Activated CD8-positive, alpha-beta T cell treated with anti-CD3 and anti-CD28 coated beads, Interleukin-2, amount 10 ng/mL, durations not matched to agents 7 days and 5 days (primary cell): Measurements from ENCODE around the gene CELA2A. TPM values are rescaled to one million over a fixed set of nuclear protein-coding genes. Genes with fewer than 3 reads are reported as not detected.

ENCODE experiments used
- ATAC-seq: fragments of 150-1000 bp; cut with Tn5 transposase; one replicate; pipeline ENCODE4 v1.10.0; 2021; ENCODE audit warnings: moderate library complexity
- CTCF ChIA-PET: fragments of 350-600 bp; sonication (Branson Sonifier 250); formaldehyde crosslinking; loops from one replicate; lab custom pipeline; 2021; ENCODE audit warnings: antibody characterized with exemption; lab: Charles Lee
- POLR2A ChIA-PET: fragments of 350-600 bp; sonication (Branson Sonifier 250); formaldehyde crosslinking; loops from one replicate; lab custom pipeline; 2021; ENCODE audit warnings: antibody characterized with exemption; lab: Charles Lee
- DNase-seq: peaks from one replicate; pipeline ENCODE4 v3.0.0-alpha.2; 2020
- H3K27ac Mint-ChIP-seq: one replicate; pipeline ENCODE4 v1.8.0; 2021; ENCODE audit warnings: mild to moderate bottlenecking, mixed read lengths
- H3K27me3 Mint-ChIP-seq: one replicate; pipeline ENCODE4 v1.8.0; 2021; ENCODE audit warnings: low read depth, mixed read lengths
- H3K36me3 Mint-ChIP-seq: one replicate; pipeline ENCODE4 v1.8.0; 2021; ENCODE audit warnings: low read depth, mixed read lengths
- H3K4me1 Mint-ChIP-seq: one replicate; pipeline ENCODE4 v1.8.0; 2021; ENCODE audit warnings: low read depth, mixed read lengths
- H3K4me3 Mint-ChIP-seq: one replicate; pipeline ENCODE4 v1.8.0; 2021; ENCODE audit warnings: mild to moderate bottlenecking, mixed read lengths
- H3K9me3 Mint-ChIP-seq: one replicate; pipeline ENCODE4 v1.8.0; 2022; ENCODE audit warnings: mixed read lengths; ENCODE audit not compliant: insufficient read depth
- total RNA-seq, 2 experiments: library from RNA; stranded (reverse); gene quantifications; one replicate each; pipeline ENCODE4 v1.2.3, GENCODE V29; 2021

Gene CELA2A
- not detected for total RNA-seq

DNA sequence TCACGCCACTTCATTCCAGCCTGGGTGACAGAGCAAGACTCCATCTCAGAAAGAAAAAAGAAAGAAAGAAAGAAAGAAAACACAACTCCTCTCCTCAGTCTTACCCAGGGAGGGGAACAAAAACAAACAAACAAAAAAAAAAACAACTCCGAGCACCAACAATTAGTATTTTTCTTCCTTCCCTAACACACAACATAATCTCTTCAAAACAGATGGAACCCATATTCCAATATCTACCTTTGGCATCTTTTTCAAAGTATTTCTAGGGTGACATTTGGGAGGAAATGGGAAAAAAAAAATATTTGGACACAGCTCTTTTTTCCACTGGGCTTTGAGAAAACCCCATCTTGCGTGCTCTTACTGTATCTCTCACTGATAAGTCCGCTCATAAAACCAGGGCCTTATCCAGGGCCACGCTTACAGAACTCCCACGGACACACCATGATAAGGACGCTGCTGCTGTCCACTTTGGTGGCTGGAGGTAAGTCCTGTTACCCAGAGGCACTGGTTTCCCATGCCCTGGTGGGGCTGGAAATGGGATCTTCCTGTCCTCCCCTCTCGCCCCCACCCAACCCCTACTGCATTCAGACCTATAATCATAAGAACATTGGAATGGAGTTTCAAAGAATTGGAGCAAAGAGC, at the start of gene CELA2A:
Gene CELA2A (plus strand): TSS at position 420 of the 642 bp plus-strand sequence. CDS start 22 bp downstream, at position 442.
- CTCF ChIA-PET, result no interaction called here
- DNase-seq, result no peak
- Mint-ChIP-seq H3K36me3 (no peaks in the 10 kb centered on the region), H3K4me3 (no peak within 1 kb of the TSS), H3K27ac (no peak within 1 kb of the TSS), H3K27me3 (no peaks in the 10 kb centered on the region), H3K4me1 (no peaks in the 10 kb centered on the region), H3K9me3 (no peaks in the 10 kb centered on the region)
- POLR2A ChIA-PET, result no interaction called here
- no peak for ATAC-seq

DNA sequence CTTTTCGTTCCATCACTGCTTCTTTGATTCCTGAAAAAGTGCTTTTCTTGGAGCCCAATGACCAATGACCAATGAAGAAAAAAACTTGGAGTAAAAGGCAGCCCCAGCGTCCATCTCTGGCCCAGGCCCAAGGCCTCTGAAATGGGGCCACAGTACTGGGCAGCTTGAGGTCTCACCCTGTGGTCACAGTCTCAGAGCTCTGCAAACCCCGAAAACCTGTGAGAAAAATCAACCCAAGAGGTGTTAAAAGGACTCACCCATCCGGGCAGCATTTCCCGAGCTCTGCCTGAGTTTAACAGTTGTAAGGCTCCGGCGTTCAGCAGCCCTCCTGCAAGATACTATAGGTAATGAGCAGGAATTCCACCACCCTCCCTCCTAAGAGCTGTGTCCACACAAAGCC, 49.0 kb upstream of the CELA2A start:
- Mint-ChIP-seq H3K9me3 (no peaks in the 10 kb centered on the region), H3K27me3 (peaks cover 30% of the 10 kb centered on the region), H3K4me3 (no peak overlapping the region), H3K36me3 (peaks cover 13% of the 10 kb centered on the region), H3K4me1 (peaks cover 25% of the 10 kb centered on the region), H3K27ac (no peak overlapping the region)
- DNase-seq (no peak), ATAC-seq (no peak)
- ChIA-PET CTCF (interaction anchor here (1.2 to 1.3 kb wide), 3 partner anchors 9 to 84 kb away, joined by 3 to 5 read pairs (median 3); no protein-coding TSS in a partner anchor), POLR2A (no interaction called here)

DNA sequence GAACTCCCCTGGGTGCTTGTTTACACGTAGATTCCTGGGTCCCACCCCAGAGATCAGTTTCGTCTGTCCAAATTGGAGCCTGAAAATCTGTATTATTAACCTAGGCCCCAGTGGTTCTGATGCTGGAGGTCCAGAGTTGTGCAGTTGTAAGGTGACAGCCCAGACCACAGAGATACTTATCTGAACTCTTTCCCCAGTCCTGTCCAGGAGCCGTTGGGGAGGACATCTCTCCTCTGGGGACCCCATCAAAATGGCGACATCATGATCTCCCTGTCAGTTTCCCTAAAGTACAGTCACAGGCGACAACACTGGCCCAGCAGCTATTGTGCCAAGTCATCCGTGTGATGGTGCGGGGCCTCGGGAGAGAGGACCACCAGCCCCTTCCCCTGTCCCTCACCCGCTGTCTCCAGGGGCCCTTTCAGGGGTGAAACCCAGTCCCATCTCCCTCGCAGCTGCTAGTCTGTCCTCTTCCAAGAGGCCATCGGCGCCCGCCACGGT, 47.6 kb upstream of the CELA2A start:
- Mint-ChIP-seq H3K9me3 (no peaks in the 10 kb centered on the region), H3K27me3 (peaks cover 30% of the 10 kb centered on the region), H3K27ac (no peak overlapping the region), H3K4me3 (peak overlapping the region; percentile 64), H3K4me1 (peaks cover 28% of the 10 kb centered on the region), H3K36me3 (peaks cover 21% of the 10 kb centered on the region)
- no peak for DNase-seq
- no peak for ATAC-seq
- CTCF ChIA-PET, result no interaction called here
- POLR2A ChIA-PET, result interaction anchor here (1.4 kb wide), 1 partner anchor 62 kb away, joined by 5 read pairs; no protein-coding TSS in a partner anchor

DNA sequence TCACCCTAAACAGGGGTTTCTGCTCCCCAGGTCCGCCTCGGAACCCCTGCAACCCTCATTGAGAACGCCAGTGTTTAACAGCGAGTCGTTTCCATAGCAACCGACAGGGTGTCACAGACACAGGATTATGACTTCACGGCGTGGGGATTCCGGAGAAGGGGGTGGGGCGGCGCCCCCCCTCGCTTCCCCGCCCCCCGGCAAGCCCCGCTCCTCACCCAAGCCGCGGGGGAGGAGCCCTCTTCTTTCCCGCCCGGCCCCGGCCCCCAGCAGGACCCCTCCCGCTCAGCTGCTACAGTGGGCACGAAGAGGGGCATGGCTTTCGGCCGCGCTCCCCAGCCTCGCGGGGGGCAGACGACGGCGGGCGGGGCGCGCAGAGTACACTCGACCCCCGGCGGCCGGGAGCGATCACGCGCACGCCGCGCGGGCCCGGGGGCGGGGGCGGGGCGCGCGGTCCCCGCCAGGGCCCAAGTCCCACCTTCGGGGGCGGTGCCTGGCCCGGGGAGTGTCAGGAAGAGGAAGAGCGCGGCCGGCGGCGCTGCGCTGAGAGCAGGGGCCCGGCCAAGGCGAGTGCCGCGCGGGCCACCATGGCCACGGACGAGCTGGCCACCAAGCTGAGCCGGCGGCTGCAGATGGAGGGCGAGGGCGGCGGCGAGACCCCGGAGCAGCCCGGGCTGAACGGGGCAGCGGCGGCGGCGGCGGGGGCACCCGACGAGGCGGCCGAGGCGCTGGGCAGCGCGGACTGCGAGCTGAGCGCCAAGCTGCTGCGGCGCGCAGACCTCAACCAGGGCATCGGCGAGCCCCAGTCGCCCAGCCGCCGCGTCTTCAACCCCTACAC, 46.9 kb upstream of the CELA2A start, which contains the start of gene EFHD2:
Gene EFHD2 (plus strand): TSS at position 501 of the 835 bp plus-strand sequence. CDS start 84 bp downstream, at position 585.
- Mint-ChIP-seq H3K4me1 (peaks cover 34% of the 10 kb centered on the region), H3K27me3 (peaks cover 28% of the 10 kb centered on the region), H3K9me3 (no peaks in the 10 kb centered on the region), H3K4me3 (peak within 1 kb of the TSS; percentile 89), H3K27ac (peak within 1 kb of the TSS; percentile 89), H3K36me3 (peaks cover 27% of the 10 kb centered on the region)
- POLR2A ChIA-PET, result interaction anchor here (0.6 to 1.4 kb wide), 2 partner anchors 63 to 313 kb away, joined by 5 read pairs; no protein-coding TSS in a partner anchor
- DNase-seq (peak; percentile 86), ATAC-seq (peak; percentile 86)
- CTCF ChIA-PET, result interaction anchor here (1.1 kb wide), 1 partner anchor 86 kb away, joined by 3 read pairs; no protein-coding TSS in a partner anchor

DNA sequence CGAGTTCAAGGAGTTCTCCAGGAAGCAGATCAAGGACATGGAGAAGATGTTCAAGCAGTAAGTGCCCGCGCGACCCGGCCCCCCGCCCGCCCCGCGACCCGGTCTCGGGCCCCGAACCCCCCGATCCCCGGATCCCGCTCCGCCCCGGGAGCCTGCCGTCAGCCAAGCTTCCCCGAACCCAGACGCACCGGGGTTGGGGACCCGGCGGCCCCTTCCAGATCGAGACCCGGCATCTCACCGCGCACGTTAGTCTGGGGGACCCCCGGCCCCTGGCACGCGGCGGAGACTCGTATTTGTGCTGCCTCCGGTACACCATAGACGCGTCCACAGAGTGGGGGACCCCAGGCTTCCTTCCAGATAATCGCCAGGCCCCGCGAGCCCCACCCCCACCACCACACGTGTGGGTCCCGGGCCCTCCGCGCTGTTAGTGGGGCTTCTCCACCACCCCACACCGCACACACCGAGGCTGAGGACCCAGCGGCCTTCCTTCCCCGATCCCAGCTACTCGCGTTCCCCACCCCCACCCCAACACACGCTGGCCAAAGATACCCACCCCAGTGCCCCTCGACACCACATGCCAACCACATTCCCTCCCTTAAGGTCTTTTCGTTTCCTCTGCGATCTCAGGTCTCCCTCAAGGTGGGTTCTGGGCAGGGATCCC, 46.2 kb upstream of the CELA2A start:
- peaks cover 41% of the 10 kb centered on the region for H3K4me1 Mint-ChIP-seq
- ATAC-seq (peak; percentile 4), DNase-seq (peak; percentile 30)

DNA sequence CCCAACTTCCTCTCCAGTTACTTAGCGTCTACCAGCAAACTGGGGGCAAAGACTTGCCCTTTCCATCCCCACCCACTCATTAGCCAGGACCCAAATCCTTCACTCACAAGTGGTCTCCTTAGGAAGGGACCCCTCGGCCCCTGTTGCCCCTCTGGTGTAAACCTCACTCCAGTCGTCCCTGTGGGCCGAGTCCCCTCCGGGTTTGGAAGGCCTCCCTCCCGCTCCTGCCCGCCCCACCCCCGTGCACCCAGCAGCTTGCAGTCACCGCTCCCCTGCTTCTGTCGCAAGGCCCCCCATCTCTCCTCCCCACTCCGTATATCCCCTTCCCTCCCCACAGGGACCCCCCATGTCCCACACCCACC, 45.7 kb upstream of the CELA2A start:
- Mint-ChIP-seq H3K27ac (peak overlapping the region; percentile 80), H3K9me3 (no peaks in the 10 kb centered on the region), H3K4me3 (peak overlapping the region; percentile 89), H3K27me3 (peaks cover 25% of the 10 kb centered on the region), H3K36me3 (peaks cover 38% of the 10 kb centered on the region), H3K4me1 (peaks cover 46% of the 10 kb centered on the region)
- POLR2A ChIA-PET, result interaction anchor here (0.8 kb wide), 1 partner anchor 23 kb away, joined by 3 read pairs; no protein-coding TSS in a partner anchor
- no peak for DNase-seq
- CTCF ChIA-PET, result interaction anchor here (1.6 kb wide), 1 partner anchor 78 kb away, joined by 5 read pairs; no protein-coding TSS in a partner anchor
- ATAC-seq, result no peak

More for the DNA sequence above, 46.2 kb upstream of the CELA2A start:
- peak overlapping the region; percentile 89 for H3K4me3 Mint-ChIP-seq
- no peaks in the 10 kb centered on the region for H3K9me3 Mint-ChIP-seq
- peak overlapping the region; percentile 80 for H3K27ac Mint-ChIP-seq
- ChIA-PET POLR2A (interaction anchor here (0.6 to 1.4 kb wide), 2 partner anchors 64 to 312 kb away, joined by 5 read pairs; no protein-coding TSS in a partner anchor), CTCF (interaction anchor here (1.1 to 1.6 kb wide), 2 partner anchors 77 to 87 kb away, joined by 3 to 5 read pairs; no protein-coding TSS in a partner anchor)
- peaks cover 25% of the 10 kb centered on the region for H3K27me3 Mint-ChIP-seq
- peaks cover 35% of the 10 kb centered on the region for H3K36me3 Mint-ChIP-seq

DNA sequence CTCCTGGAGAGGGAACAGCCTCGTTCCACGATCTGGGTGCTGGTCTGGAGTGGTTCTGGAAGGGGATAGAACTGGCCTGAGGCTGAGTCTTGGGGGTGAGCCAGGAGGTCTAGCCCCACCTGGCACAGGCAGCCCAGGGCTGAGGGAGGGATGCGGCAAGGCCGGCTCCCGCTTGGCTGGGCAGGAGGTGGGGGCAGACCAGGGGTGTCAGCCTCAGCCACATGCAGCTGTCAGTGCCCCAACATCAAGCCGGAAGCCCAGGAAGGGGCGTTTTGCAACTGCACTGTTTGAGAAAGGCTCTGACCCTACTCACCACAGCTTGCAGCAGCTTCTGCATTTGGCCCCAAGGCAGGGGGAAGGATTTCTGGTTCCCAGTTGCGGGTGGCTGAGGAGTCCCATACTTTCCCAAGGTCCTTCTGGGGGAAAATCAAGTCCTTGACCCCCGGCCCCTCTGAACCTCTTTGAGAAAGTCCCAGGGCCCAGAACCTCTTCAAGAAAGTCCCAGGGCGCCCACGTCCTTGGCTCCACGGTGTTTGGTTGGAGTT, 44.9 kb upstream of the CELA2A start:
- Mint-ChIP-seq H3K36me3 (peaks cover 44% of the 10 kb centered on the region), H3K4me1 (peaks cover 54% of the 10 kb centered on the region), H3K9me3 (no peaks in the 10 kb centered on the region), H3K27ac (peak overlapping the region; percentile 80), H3K4me3 (peak overlapping the region; percentile 89), H3K27me3 (peaks cover 23% of the 10 kb centered on the region)
- ChIA-PET POLR2A (interaction anchor here (0.8 kb wide), 1 partner anchor 22 kb away, joined by 3 read pairs; no protein-coding TSS in a partner anchor), CTCF (interaction anchor here (1.0 to 1.9 kb wide), 4 partner anchors 20 to 92 kb away, joined by 4 to 12 read pairs (median 6); no protein-coding TSS in a partner anchor)
- peak; percentile 61 for DNase-seq
- ATAC-seq, result peak; percentile 5

DNA sequence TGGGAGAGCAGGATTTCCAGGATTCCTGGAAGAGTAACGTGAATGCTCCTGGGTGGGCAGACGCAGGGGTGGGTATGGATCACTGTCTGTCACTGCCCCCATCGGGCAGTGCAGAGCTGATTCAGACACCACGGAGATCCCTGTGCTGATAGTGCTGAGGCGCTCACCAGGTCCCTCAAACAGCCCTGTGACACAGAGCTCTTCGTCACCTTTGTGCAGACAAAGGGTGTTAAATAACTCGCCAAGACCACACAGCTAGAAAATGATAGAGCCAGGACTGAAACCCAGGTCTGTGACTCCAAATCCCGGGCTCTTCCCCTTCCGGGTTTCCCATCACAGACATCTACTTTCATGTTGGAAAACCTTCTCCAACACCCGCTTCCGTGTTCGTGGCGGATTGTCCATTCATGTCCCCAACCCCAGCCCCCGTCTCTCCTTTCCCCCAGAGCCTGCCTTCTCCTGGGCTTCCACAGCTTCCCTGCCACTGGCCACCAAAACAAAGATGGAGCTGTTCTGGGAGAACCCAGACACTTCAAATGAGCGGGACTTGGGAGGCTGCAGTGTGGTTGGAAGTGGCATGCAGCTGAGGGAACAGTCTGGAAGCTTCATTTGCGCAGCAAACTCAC, 44.2 kb upstream of the CELA2A start:
- ATAC-seq (no peak), DNase-seq (peak; percentile 52)
- no peaks in the 10 kb centered on the region for H3K9me3 Mint-ChIP-seq
- peaks cover 44% of the 10 kb centered on the region for H3K36me3 Mint-ChIP-seq
- peaks cover 60% of the 10 kb centered on the region for H3K4me1 Mint-ChIP-seq
- ChIA-PET POLR2A (no interaction called here), CTCF (interaction anchor here (1.0 to 1.9 kb wide), 5 partner anchors 20 to 92 kb away, joined by 3 to 12 read pairs (median 5); no protein-coding TSS in a partner anchor)
- peak overlapping the region; percentile 89 for H3K4me3 Mint-ChIP-seq
- peaks cover 17% of the 10 kb centered on the region for H3K27me3 Mint-ChIP-seq
- peak overlapping the region; percentile 18 for H3K27ac Mint-ChIP-seq

DNA sequence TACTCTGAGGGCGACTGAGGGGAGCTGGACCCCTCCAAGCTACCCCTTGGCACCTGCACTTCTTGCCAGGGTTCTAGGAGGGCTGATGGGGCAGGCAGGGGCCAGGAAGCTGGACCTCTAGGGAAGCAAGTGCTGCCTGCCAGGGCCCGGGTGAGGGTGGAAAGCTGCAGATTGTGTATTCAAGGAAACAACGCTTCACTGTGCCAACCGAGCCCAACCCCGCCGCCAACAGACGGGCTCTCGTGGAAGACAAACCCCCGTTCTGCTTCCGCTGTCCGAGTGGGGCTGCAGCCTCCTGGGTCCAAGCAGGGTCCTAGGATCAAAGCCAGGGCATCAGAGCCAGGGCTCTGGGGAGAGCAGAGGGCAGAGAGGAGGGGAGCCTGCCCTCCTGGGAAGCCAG, 43.7 kb upstream of the CELA2A start:
- CTCF ChIA-PET, result interaction anchor here (1.0 to 1.9 kb wide), 4 partner anchors 19 to 93 kb away, joined by 3 to 12 read pairs (median 5); no protein-coding TSS in a partner anchor
- POLR2A ChIA-PET, result no interaction called here
- peaks cover 12% of the 10 kb centered on the region for H3K27me3 Mint-ChIP-seq
- peaks cover 66% of the 10 kb centered on the region for H3K4me1 Mint-ChIP-seq
- H3K9me3 Mint-ChIP-seq, result no peaks in the 10 kb centered on the region
- ATAC-seq (no peak), DNase-seq (no peak)
- H3K36me3 Mint-ChIP-seq, result peaks cover 44% of the 10 kb centered on the region
- no peak overlapping the region for H3K4me3 Mint-ChIP-seq
- H3K27ac Mint-ChIP-seq, result peak overlapping the region; percentile 18
